BLaER1 (cell line): ENCODE results near the gene NDUFAF5.

ENCODE experiments used
- H3K27ac ChIP-seq: shearing (Covaris generic); formaldehyde crosslinking; 2 replicates; pipeline ENCODE4 v1.8.1; 2022
- H3K27me3 ChIP-seq: shearing (Covaris generic); formaldehyde crosslinking; 2 replicates; pipeline ENCODE4 v1.8.1; 2022
- H3K36me3 ChIP-seq: shearing (Covaris generic); formaldehyde crosslinking; 2 replicates; pipeline ENCODE4 v1.8.1; 2022
- H3K4me1 ChIP-seq: shearing (Covaris generic); formaldehyde crosslinking; 2 replicates; pipeline ENCODE4 v1.8.1; 2022
- H3K4me2 ChIP-seq: shearing (Covaris generic); formaldehyde crosslinking; 2 replicates; pipeline ENCODE4 v1.8.1; 2022
- H3K4me3 ChIP-seq: shearing (Covaris generic); formaldehyde crosslinking; 2 replicates; pipeline ENCODE4 v1.8.1; 2022
- H3K9ac ChIP-seq: shearing (Covaris generic); formaldehyde crosslinking; 2 replicates; pipeline ENCODE4 v1.8.1; 2022
- H3K9me3 ChIP-seq: shearing (Covaris generic); formaldehyde crosslinking; 2 replicates; pipeline ENCODE4 v1.8.1; 2022
- H4K20me1 ChIP-seq: shearing (Covaris generic); formaldehyde crosslinking; 2 replicates; pipeline ENCODE4 v1.8.1; 2022
- Cebpa-rat ChIP-seq: shearing (Covaris generic); IDR thresholded peaks from 2 replicates; pipeline ENCODE4 v1.8.1; 2022

NDUFAF5 gene

DNA sequence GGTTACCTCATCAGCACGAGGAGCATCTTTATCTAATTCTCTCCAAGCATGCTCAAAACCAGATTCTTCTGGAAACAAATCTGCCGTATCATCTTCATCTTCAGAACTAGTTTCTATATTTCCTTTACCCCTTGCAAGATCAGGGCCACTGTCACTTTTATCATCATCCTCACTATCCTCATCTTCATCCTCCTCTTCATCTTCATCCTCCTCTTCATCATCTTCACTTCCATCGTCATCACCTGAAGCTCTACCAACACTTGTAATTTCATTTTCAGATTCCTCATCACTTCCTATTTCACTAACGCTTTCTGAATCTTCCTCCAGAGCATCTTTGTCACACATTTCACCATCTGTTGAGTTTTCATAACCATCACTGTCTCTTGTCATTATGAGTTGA lies 9.0 kb upstream of the NDUFAF5 start:
- Histone ChIP-seq H4K20me1 (peaks cover 47% of the 10 kb centered on the region), H3K4me3 (no peak overlapping the region), H3K27me3 (no peaks in the 10 kb centered on the region), H3K9ac (no peak overlapping the region), H3K9me3 (no peaks in the 10 kb centered on the region), H3K27ac (no peak overlapping the region), H3K4me2 (no peak overlapping the region), H3K4me1 (peaks cover 25% of the 10 kb centered on the region), H3K36me3 (peaks cover 76% of the 10 kb centered on the region)
- TF ChIP-seq Cebpa-rat, result no peak

DNA sequence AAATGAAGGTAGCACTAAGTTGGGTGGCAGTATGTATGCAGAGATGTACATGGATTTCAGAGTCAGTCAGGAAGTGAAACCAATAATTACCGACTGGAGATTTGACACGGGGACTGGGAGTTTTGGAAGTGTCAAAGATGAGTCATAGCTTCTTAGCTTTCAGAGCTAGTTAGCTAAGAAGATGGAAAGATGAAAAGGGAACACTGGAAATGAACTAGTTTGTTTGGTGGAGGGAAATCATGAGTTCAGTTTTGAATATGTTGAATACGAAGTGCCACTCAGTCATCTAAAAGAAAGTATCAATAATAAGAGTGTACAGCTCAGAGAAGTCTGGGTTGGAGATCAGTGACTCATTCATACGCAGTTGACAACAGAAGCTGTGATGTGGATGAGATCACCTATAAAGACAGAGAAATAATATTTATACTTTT lies 7.6 kb upstream of the NDUFAF5 start:
- Histone ChIP-seq H3K4me2 (no peak overlapping the region), H3K9me3 (no peaks in the 10 kb centered on the region), H3K4me1 (peaks cover 26% of the 10 kb centered on the region), H4K20me1 (peaks cover 47% of the 10 kb centered on the region), H3K27me3 (no peaks in the 10 kb centered on the region), H3K27ac (no peak overlapping the region), H3K4me3 (no peak overlapping the region), H3K9ac (no peak overlapping the region), H3K36me3 (peaks cover 81% of the 10 kb centered on the region)
- no peak for TF ChIP-seq Cebpa-rat

DNA sequence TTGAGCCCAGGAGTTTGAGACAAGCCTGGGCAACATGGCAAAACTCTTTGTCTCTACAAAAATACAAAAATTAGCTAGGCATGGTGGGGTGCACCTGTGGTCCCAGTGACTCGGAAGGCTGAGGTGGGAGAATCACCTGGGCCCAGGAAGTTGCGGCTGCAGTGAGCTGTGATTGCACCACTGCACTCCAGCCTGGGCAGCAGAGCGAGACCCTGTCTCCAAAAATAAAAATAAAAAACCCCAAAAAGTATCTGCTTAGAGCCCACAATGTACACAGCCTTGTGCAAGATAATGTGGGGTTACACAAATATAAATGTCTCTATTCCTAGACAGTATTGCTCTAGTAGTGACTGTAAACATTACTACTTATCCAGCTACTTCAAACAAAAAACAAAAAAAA lies 6.0 kb upstream of the NDUFAF5 start:
- Histone ChIP-seq H3K36me3 (peaks cover 82% of the 10 kb centered on the region), H4K20me1 (peaks cover 47% of the 10 kb centered on the region), H3K27me3 (no peaks in the 10 kb centered on the region), H3K4me1 (peaks cover 33% of the 10 kb centered on the region), H3K9me3 (no peaks in the 10 kb centered on the region), H3K9ac (no peak overlapping the region), H3K4me2 (peak overlapping the region; percentile 58), H3K27ac (no peak overlapping the region), H3K4me3 (no peak overlapping the region)
- no peak for TF ChIP-seq Cebpa-rat

DNA sequence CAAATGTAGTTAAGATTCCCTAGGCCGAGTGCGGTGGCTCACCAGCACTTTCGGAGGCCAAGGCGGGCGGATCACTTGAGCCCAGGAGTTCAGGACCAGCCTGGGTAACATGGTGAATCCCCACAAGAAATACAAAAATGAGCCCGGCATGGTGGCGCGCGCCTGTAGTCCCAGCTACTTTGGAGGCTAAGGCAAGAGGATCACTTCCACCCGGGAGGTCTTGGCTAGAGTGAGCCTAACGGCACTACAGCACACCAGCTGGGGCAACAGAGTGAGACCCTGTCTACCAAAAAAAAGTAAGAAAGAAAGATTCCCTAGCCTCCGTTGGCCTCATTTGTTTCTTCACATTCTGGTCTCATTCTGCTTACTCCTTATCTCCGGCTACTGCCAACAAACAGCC lies 1.3 kb upstream of the NDUFAF5 start:
- Histone ChIP-seq H3K27ac (no peak overlapping the region), H3K4me3 (peak overlapping the region; percentile 91), H4K20me1 (peaks cover 43% of the 10 kb centered on the region), H3K27me3 (no peaks in the 10 kb centered on the region), H3K9ac (peak overlapping the region; percentile 94), H3K4me1 (peaks cover 57% of the 10 kb centered on the region), H3K9me3 (no peaks in the 10 kb centered on the region), H3K4me2 (peak overlapping the region; percentile 84), H3K36me3 (peaks cover 46% of the 10 kb centered on the region)
- no peak for TF ChIP-seq Cebpa-rat

DNA sequence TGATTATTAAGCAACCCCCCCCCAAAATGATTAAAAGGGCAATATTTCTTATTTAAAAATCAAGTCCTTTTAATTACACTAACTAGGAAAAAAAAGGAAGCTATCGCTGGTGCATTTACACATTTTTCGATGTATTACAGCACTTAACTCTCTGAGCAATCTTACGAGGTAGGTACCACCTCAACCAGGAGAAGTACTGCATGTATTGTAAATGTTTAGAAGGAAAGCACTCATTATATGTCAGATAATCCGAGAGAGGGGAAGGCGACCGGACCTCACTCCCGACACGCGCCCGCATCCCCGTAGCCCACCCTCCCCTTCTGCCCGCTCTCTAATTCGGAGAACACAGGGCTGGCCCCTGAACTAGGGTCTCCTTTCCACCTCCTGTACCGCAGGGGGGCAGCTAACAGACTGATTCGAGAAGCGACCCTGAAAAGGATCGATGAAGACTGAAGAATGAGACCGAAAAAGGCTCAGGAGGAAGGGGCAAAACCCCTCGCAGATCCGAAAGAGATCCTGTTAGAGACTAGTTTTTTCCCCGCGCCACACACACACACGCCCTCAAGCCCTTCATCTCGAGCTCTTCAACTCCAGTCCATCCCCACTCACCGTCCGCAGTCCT lies 446 bp upstream of the NDUFAF5 start:
- H3K9ac ChIP-seq, result peak overlapping the region; percentile 94
- TF ChIP-seq Cebpa-rat, result no peak
- H3K27me3 ChIP-seq, result no peaks in the 10 kb centered on the region
- H4K20me1 ChIP-seq, result peaks cover 34% of the 10 kb centered on the region
- H3K4me2 ChIP-seq, result peak overlapping the region; percentile 84
- no peaks in the 10 kb centered on the region for H3K9me3 ChIP-seq
- peak overlapping the region; percentile 91 for H3K4me3 ChIP-seq
- H3K4me1 ChIP-seq, result peaks cover 48% of the 10 kb centered on the region
- peaks cover 46% of the 10 kb centered on the region for H3K36me3 ChIP-seq
- peak overlapping the region; percentile 91 for H3K27ac ChIP-seq

DNA sequence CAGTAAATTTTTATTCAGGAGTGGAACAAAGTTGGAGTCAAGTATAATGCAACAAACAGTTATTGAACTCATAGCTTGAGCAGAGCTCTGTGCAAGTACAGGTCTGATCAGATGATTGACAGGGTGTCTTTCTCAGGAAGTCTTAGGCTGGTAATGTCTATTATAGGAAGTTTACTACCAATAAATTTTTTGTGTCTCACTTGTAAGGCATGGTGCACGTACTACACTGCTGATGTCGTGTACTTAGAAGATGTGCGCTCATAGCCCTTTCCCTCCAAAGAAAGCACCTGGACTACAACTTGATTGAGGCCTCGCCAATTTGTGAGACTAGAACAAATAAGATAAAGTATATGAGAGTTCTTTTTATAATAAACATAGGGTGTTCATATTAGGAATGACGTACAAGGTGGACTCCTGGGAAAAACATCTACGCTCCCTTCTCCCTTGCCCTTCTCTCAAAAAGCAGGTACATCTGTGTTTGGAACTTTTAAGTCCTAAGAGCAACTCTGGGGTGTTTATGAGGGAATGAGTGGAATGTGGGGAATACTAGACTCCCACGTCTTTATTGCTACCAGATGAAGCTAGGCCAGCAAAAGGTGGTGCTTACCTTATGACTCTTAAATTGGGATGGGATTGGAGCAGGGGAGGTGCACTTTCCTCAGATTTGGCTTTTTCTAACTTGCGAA lies 1.5 kb downstream of the NDUFAF5 start:
- Histone ChIP-seq H3K4me1 (peaks cover 32% of the 10 kb centered on the region), H3K27me3 (no peaks in the 10 kb centered on the region), H3K9ac (peak overlapping the region; percentile 94), H3K27ac (no peak overlapping the region), H3K4me3 (peak overlapping the region; percentile 91), H3K4me2 (peak overlapping the region; percentile 84), H3K9me3 (no peaks in the 10 kb centered on the region), H3K36me3 (peaks cover 46% of the 10 kb centered on the region), H4K20me1 (peaks cover 38% of the 10 kb centered on the region; the same call in 1 of the 2 replicates)
- TF ChIP-seq Cebpa-rat, result no peak

DNA sequence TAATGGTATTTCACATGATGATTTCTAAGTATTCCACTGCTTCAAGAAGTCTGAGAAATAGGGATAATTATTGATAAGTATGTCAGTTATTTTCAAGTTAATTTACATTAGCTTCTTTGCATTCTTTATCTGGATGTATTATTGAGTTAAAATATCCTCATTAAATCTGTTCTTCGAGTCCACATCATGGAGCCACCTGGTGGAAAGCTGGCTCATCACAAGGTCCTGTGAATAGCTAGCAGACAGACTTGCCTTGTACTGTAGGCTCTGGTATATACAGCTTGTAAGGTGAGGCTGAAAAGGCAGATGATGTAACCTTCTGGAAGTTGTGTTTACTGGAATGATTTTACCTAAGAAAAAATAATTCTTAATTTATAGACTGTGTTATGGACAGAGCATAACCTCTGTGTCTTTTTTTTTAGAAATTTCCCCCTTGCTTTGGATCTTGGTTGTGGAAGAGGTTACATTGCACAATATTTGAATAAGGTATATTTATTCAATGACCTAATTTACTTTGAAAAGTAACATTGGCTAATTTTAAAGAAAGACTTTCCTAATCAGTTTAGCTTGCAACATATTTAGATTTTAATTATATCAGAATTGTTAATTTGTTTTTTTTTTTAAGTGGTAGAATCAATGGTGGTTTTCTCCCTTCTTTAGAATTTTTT lies 3.5 kb downstream of the NDUFAF5 start:
- H3K9me3 ChIP-seq, result no peaks in the 10 kb centered on the region
- no peak overlapping the region for H3K9ac ChIP-seq
- no peak for TF ChIP-seq Cebpa-rat
- peaks cover 30% of the 10 kb centered on the region for H3K4me1 ChIP-seq
- H3K27me3 ChIP-seq, result no peaks in the 10 kb centered on the region
- no peak overlapping the region for H3K27ac ChIP-seq
- peaks cover 50% of the 10 kb centered on the region for H3K36me3 ChIP-seq
- H4K20me1 ChIP-seq, result peaks cover 58% of the 10 kb centered on the region
- no peak overlapping the region for H3K4me2 ChIP-seq
- H3K4me3 ChIP-seq, result no peak overlapping the region

DNA sequence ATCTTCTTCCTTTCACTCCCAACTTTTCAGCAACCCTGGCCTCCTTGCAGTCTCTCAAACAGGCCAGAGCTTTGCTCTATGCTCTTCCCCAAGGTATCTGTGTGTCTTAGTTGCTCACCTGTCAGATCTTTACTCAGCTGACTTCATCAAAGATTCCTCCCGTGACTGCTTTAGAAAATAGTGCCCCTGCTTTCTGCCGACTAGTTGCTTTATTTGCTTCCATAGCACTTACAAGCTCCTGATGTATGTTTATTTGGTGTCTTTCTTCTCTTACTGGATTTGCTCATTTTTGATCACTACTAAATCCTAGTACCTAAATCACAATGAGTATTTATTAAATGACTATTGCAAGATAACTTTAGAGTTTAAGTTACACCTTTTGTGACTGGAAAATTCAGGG lies 5.9 kb downstream of the NDUFAF5 start:
- no peak overlapping the region for H3K4me2 ChIP-seq
- no peak overlapping the region for H3K4me3 ChIP-seq
- H4K20me1 ChIP-seq, result peaks cover 59% of the 10 kb centered on the region
- H3K9me3 ChIP-seq, result no peaks in the 10 kb centered on the region
- no peaks in the 10 kb centered on the region for H3K27me3 ChIP-seq
- H3K27ac ChIP-seq, result no peak overlapping the region
- TF ChIP-seq Cebpa-rat, result no peak
- H3K9ac ChIP-seq, result no peak overlapping the region
- H3K36me3 ChIP-seq, result peaks cover 74% of the 10 kb centered on the region
- peaks cover 22% of the 10 kb centered on the region for H3K4me1 ChIP-seq

DNA sequence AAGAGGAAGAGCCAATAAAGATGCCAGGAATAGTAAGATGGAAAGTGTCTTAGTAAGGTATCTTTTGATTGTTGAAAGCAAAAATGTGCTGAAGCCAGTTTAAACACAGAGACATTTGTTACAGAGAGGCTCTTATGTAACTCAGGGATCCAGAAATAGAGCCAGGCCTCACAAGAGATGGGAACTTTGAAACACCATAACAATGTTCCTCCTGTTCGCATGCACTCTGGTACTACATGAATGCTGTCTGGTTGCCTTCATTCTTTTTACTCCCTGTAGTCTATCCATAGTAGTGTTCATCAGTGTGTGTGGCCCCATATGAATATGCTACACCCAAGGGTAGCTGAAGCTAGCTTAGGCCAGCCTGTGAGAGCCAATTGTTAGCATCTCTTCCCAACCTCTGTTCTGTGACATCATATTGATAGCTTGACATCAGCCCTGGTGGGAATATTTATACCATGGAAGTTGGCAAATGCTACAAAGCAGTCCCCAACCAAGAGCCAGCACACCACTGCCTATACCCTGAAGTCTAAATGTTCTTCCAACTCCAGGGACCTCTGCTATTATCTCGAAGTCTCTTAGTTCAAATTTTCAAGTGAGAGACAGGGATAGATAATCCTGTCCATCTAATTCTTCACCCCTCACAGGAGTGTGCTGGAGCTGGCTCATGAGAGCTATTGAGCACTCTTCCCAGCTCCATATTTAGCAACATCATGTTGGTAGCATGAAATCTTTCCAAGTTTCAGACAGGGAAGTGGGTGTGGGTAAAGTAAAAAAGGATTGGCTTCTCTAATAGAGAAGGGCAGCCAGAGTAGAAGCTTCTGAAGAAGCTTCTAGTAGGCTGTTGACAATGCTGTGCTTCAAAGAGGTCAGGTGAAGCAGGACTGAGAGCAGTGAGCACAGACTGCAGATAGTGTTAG lies 7.0 kb downstream of the NDUFAF5 start:
- H3K36me3 ChIP-seq, result peaks cover 85% of the 10 kb centered on the region

More for the DNA sequence above, 7.0 kb downstream of the NDUFAF5 start:
- no peak overlapping the region for H3K27ac ChIP-seq
- H3K9me3 ChIP-seq, result no peaks in the 10 kb centered on the region
- H4K20me1 ChIP-seq, result peaks cover 50% of the 10 kb centered on the region
- H3K4me2 ChIP-seq, result no peak overlapping the region
- no peak overlapping the region for H3K9ac ChIP-seq
- peaks cover 12% of the 10 kb centered on the region for H3K4me1 ChIP-seq
- H3K27me3 ChIP-seq, result no peaks in the 10 kb centered on the region
- H3K4me3 ChIP-seq, result no peak overlapping the region
- no peak for TF ChIP-seq Cebpa-rat
